Measurements from ENCODE around the gene UBL4A.

DNA sequence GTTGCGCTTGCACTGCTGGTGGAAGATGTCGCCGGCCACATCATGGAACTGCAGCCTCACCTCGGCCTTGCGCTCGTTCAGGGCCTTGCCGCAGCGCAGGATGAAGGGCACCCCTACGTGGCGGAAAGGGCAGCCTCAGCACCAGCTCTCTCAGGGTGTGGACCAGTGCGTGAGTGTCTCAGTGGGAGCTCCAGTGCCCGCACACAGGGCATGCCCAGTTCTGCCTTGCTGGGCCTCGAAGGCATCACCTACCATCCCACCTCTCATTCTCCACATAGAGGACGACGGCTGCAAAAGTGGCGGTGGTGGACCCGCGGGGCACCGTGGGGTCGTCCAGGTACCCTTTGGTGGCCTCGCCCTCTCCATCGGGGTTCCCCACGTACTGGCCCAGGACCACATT is 46.3 kb upstream of the UBL4A start:
- TF ChIP-seq, protein P1, sequence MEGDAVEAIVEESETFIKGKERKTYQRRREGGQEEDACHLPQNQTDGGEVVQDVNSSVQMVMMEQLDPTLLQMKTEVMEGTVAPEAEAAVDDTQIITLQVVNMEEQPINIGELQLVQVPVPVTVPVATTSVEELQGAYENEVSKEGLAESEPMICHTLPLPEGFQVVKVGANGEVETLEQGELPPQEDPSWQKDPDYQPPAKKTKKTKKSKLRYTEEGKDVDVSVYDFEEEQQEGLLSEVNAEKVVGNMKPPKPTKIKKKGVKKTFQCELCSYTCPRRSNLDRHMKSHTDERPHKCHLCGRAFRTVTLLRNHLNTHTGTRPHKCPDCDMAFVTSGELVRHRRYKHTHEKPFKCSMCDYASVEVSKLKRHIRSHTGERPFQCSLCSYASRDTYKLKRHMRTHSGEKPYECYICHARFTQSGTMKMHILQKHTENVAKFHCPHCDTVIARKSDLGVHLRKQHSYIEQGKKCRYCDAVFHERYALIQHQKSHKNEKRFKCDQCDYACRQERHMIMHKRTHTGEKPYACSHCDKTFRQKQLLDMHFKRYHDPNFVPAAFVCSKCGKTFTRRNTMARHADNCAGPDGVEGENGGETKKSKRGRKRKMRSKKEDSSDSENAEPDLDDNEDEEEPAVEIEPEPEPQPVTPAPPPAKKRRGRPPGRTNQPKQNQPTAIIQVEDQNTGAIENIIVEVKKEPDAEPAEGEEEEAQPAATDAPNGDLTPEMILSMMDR (IDR thresholded peaks at IDR 0.05) = no peak
- no peak for TF ChIP-seq POLR2A (IDR thresholded peaks at IDR 0.05)
- TF ChIP-seq POLR2AphosphoS5 (IDR thresholded peaks at IDR 0.05) = no peak

Measured in breast epithelium (tissue), 3 donors.